ENCODE measurements around the gene AOPEP.

The AOPEP gene

GRCh38 chr9:95031711-95032461 lies 305.4 kb downstream of the AOPEP start:
- TF ChIP-seq, protein P1, sequence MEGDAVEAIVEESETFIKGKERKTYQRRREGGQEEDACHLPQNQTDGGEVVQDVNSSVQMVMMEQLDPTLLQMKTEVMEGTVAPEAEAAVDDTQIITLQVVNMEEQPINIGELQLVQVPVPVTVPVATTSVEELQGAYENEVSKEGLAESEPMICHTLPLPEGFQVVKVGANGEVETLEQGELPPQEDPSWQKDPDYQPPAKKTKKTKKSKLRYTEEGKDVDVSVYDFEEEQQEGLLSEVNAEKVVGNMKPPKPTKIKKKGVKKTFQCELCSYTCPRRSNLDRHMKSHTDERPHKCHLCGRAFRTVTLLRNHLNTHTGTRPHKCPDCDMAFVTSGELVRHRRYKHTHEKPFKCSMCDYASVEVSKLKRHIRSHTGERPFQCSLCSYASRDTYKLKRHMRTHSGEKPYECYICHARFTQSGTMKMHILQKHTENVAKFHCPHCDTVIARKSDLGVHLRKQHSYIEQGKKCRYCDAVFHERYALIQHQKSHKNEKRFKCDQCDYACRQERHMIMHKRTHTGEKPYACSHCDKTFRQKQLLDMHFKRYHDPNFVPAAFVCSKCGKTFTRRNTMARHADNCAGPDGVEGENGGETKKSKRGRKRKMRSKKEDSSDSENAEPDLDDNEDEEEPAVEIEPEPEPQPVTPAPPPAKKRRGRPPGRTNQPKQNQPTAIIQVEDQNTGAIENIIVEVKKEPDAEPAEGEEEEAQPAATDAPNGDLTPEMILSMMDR (IDR thresholded peaks at IDR 0.05): no peak
- DNase-seq (ENCODE audit: low spot score): no peak
- Histone ChIP-seq H3K4me3 (peak overlapping the region; percentile 32), H3K27ac (peak overlapping the region; percentile 79 to 92)

DNA sequence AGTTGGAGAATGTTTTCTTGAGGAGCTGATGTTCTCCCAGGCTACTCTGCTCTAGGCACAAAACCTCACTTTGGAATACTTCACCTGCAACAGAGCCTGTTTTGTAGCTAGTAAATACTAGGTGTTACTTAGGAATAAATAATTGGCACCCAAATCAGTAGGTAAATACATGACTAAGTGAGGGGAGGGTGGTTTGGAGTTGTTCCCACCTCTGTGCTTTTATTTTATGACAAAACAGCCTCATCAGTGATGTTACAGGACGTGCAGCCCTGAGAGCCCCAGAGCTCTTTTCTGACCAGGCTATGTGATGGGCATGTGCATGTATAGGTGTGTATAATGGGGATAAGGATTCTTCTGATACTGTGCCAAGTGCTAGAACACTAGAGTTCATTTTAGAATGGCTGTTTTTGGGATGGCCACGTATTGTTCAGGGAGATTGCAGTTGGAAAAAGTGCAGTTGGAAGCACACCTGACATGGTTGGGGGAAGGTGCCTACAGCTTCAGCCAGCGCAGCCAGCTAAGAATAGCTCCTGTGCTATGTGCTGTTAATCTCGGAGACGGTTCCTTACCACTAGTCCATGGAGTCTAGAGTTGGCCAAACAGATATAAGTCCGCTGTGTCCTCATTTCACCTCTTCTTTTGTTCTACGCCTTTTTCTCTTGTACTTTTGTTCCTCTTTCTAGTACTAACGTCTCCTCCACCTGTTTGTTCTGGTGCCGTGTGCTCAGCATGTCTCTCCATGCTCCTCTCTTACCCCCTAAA lies 306.3 kb downstream of the AOPEP start:
- H3K27ac ChIP-seq: peak overlapping the region; percentile 79 to 92

DNA sequence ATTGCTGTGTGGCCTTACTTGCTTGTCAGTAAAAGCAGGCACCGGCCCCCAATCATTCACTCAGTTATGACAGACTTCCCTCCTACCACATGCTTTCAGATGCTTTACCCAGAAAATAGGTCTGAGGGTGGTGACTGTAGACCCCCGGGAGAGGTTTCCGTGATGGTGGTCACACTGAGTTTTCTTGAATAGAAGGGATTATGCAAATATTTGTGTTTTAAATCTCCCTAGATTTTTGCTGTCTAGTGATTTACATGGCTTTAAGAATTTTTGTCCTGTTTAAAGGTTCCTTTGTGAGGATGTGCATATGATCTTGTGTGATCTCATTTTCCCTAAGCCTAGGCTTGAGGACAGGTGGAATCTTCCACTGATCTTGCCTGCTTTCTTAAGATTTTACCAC lies 309.3 kb downstream of the AOPEP start:
- TF ChIP-seq, protein P1 (IDR thresholded peaks at IDR 0.05): no peak
- peak overlapping the region in 1 of 2 donors; percentile 62 for H3K27ac ChIP-seq
- DNase-seq (ENCODE audit: low spot score): no peak
- H3K4me3 ChIP-seq: no peak overlapping the region

More for the DNA sequence above, 306.3 kb downstream of the AOPEP start:
- TF ChIP-seq, protein P1 (IDR thresholded peaks at IDR 0.05): no peak
- DNase-seq (ENCODE audit: low spot score): no peak
- peak overlapping the region; percentile 32 for H3K4me3 ChIP-seq

DNA sequence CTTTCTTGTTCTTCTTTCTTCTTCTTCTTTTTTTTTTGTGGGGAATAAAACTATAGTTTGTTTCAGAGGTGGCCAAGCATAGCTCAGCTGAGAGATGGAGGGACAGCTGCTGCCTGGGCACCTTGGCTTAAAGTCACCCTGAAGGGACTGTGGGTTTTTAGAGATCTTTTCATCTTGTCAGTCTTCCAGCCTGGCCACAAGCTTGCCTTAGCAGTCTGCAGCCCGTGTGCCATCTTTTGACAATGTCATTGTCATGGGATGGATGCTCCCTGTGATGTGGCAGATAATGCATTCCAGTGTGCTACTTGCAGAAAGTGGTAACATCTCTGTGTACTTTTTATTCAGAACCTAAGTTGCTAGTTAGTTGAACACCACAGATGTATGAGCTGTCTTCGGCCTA lies 310.2 kb downstream of the AOPEP start:
- Histone ChIP-seq H3K4me3 (no peak overlapping the region), H3K27ac (peak overlapping the region; percentile 61 to 62)
- DNase-seq (ENCODE audit: low spot score): no peak
- TF ChIP-seq, protein P1 (IDR thresholded peaks at IDR 0.05): no peak

GRCh38 chr9:95037789-95038521 lies 311.5 kb downstream of the AOPEP start:
- H3K27ac ChIP-seq: peak overlapping the region; percentile 62 to 67
- TF ChIP-seq, protein P1 (IDR thresholded peaks at IDR 0.05): no peak
- H3K4me3 ChIP-seq: peak overlapping the region; percentile 42
- DNase-seq (ENCODE audit: low spot score): no peak

- TF ChIP-seq, protein P1 (IDR thresholded peaks at IDR 0.05): no peak
- H3K27ac ChIP-seq: no peak overlapping the region
- no peak for DNase-seq (ENCODE audit: low spot score)
- H3K4me3 ChIP-seq: no peak overlapping the region
These were observed 312.2 kb downstream of the AOPEP start for GRCh38 chr9:95038666-95039065.

All from coronary artery (tissue), 2 donors.